Stimulated activated CD4-positive, alpha-beta T cell treated with anti-CD3 and anti-CD28 coated beads, Interleukin-12 subunit alpha, Interleukin-12 subunit beta, amount 100 ng/mL, for 24 hours (primary cell): ENCODE results near the gene MIER2.
"Not testable (repeated sequence)": the region's sequence is repeated elsewhere in the genome, so short reads cannot be mapped to it uniquely, and the experiment has no call there.

Source experiments
- DNase-seq, 2 experiments: peaks; one replicate each; pipeline ENCODE4 v3.0.0-alpha.2; 2020; ENCODE audit warnings: low read depth in 2 of 2

The MIER2 gene

DNA sequence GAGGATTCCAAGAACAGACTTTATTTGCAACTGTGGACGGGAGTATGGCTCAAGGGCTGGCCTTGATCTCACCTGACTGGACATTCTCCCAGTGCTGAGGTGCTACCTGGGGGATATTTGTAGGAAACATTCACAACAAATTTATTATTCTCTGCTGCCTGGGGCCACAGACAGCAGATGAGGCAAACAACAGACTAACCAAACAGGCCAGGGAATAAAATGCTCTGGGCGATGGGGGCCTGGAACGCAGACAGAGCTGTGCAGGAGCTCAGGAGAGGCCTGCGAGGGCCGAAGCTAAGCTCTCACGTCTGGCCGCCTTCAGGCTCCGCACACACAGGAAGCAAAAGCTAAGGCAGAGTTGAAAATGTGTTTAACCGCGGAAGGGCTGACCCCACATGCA is 61.2 kb downstream of the MIER2 start:
- no peak for DNase-seq

GRCh38 chr19:282501-282900 is 62.1 kb downstream of the MIER2 start:
- DNase-seq = no peak

DNA sequence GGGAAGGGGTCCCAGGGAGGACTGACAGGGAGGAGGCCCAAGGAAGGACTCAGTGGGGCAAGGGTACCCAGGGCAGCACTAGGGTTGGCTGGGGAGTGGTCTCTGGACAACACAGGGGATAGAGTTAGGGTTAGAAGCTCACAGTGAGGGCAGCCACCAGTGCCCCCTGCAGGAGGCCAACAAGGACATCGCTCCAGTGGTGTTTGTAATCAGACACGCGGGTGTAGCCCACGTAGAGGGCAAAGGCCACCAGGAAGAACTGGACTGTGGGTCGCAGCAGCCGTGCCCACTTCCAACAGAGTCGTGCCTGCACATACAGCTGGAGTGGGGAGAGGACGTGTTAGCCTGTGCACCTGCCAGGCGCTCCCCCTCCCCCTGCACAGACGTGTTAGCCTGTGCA is 62.6 kb downstream of the MIER2 start:
- DNase-seq = no peak

- no peak for DNase-seq
Measured at GRCh38 chr19:281156-281853, 63.3 kb downstream of the MIER2 start.

GRCh38 chr19:280541-281009 is 64.0 kb downstream of the MIER2 start:
- no peak for DNase-seq

- no peak for DNase-seq
Measured at GRCh38 chr19:279656-280055, 64.9 kb downstream of the MIER2 start.

- no peak for DNase-seq
Measured at GRCh38 chr19:279231-279630, 65.4 kb downstream of the MIER2 start.

- no peak for DNase-seq
Measured at GRCh38 chr19:277581-278165, 66.9 kb downstream of the MIER2 start.

- no peak for DNase-seq
Measured at GRCh38 chr19:277131-277530, 67.5 kb downstream of the MIER2 start.

- DNase-seq = no peak
Measured at GRCh38 chr19:275958-276646, 68.5 kb downstream of the MIER2 start.

GRCh38 chr19:275000-275399 is 69.6 kb downstream of the MIER2 start:
- no peak for DNase-seq

GRCh38 chr19:273393-273792 is 71.2 kb downstream of the MIER2 start:
- no peak for DNase-seq

GRCh38 chr19:271856-272255 is 72.7 kb downstream of the MIER2 start:
- DNase-seq = no peak

DNA sequence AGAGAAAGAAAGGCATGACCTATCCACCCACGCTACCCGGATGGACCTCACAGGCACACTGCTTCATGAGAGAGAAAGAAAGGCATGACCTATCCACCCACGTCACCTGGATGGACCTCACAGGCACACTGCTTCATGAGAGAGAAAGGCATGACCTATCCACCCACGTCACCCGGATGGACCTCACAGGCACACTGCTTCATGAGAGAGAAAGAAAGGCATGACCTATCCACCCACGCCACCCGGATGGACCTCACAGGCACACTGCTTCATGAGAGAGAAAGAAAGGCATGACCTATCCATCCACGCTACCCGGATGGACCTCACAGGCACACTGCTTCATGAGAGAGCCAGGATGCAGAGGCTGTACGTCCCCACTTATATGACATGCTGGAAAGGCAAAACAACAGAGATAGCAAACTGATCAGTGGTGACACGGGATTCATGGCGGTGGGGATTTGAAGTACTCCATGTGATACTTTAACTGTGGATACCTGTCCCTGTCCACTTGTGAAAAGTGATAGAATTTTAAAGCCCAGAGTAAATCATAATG is 73.8 kb downstream of the MIER2 start:
- DNase-seq = not testable (repeated sequence)

- no peak for DNase-seq
Measured at GRCh38 chr19:269241-269640, 75.4 kb downstream of the MIER2 start.

DNA sequence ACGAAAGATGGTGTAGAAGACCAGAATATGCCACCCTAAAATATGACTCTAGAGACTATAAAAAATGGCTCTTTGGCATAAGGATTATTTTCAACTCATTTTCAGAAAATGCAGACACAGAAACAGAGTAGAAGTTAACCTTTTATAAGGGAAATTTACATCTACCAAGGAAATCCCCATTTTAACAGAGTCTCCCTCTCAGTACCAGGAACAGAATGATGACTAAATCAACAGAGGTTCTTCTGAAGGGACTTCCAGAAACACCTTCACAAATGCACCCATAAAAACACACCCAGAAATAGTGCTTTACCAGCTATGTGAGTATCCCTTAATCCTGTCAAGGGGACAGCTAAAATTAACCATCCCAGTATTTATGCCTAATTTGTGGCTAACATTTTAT is 82.5 kb downstream of the MIER2 start:
- no peak for DNase-seq

- not testable (repeated sequence) for DNase-seq
Measured at GRCh38 chr19:256804-257203, 87.8 kb downstream of the MIER2 start.
